HEK293T (cell line): ENCODE data around the gene AP2A2.

ENCODE experiments used
- CTCF ChIA-PET: fragments of 350-600 bp; formaldehyde crosslinking; extraction: SDS; loops from one replicate; lab custom pipeline; 2021; ENCODE audit warnings: antibody characterized with exemption, inconsistent platforms; lab: Yijun Ruan, JAX
- POLR2A ChIA-PET: fragments of 350-600 bp; formaldehyde crosslinking; extraction: SDS; loops from one replicate; lab custom pipeline; 2020; ENCODE audit warnings: antibody characterized with exemption, inconsistent platforms; lab: Yijun Ruan, JAX
- DNase-seq: peaks from one replicate; pipeline ENCODE4 v3.0.0; 2012; ENCODE audit warnings: mixed read lengths; ENCODE audit errors: extremely low spot score
- ARNT ChIP-seq: fragments of 450-650 bp; IDR thresholded peaks from 2 replicates; pipeline ENCODE4 v1.6.1; 2017; ENCODE audit warnings: mild to moderate bottlenecking
- BHLHE40 ChIP-seq: fragments of 450-650 bp; IDR thresholded peaks from 2 replicates; pipeline ENCODE4 v1.6.1; 2016; ENCODE audit warnings: mild to moderate bottlenecking, moderate library complexity, borderline replicate concordance
- CTBP1 ChIP-seq: fragments of 450-650 bp; IDR thresholded peaks from 2 replicates; pipeline ENCODE4 v1.6.1; 2016; ENCODE audit warnings: borderline replicate concordance
- ELF4 ChIP-seq: fragments of 450-650 bp; IDR thresholded peaks from 2 replicates; pipeline ENCODE4 v1.6.1; 2017; ENCODE audit warnings: antibody characterized with exemption
- FOXA1 ChIP-seq: fragments of 450-650 bp; IDR thresholded peaks from 2 replicates; pipeline ENCODE4 v1.6.1; 2016; ENCODE audit warnings: mild to moderate bottlenecking
- FOXK2 ChIP-seq: fragments of 450-650 bp; IDR thresholded peaks from 2 replicates; pipeline ENCODE4 v1.6.1; 2016; ENCODE audit warnings: mild to moderate bottlenecking
- FOXM1 ChIP-seq: fragments of 450-650 bp; IDR thresholded peaks from 2 replicates; pipeline ENCODE4 v1.6.1; 2017; ENCODE audit warnings: mild to moderate bottlenecking, borderline replicate concordance
- HDGF ChIP-seq: fragments of 450-650 bp; IDR thresholded peaks from 2 replicates; pipeline ENCODE4 v1.6.1; 2017; ENCODE audit warnings: antibody characterized with exemption, borderline replicate concordance
- L3MBTL2 ChIP-seq: fragments of 450-650 bp; conservative IDR thresholded peaks from 2 replicates; pipeline ENCODE4 v1.6.1; 2016; ENCODE audit warnings: mild to moderate bottlenecking
- LEF1 ChIP-seq: fragments of 450-650 bp; IDR thresholded peaks from 2 replicates; pipeline ENCODE4 v1.6.1; 2017; ENCODE audit warnings: mild to moderate bottlenecking, borderline replicate concordance
- NFRKB ChIP-seq: fragments of 450-650 bp; IDR thresholded peaks from 2 replicates; pipeline ENCODE4 v1.6.1; 2016; ENCODE audit warnings: mild to moderate bottlenecking, moderate library complexity
- SP1 ChIP-seq: fragments of 450-650 bp; IDR thresholded peaks from 2 replicates; pipeline ENCODE4 v1.6.1; 2017
- SUZ12 ChIP-seq: fragments of 450-650 bp; IDR thresholded peaks from 2 replicates; pipeline ENCODE4 v1.6.1; 2016; ENCODE audit warnings: mild to moderate bottlenecking
- ZNF384 ChIP-seq: fragments of 450-650 bp; IDR thresholded peaks from 2 replicates; pipeline ENCODE4 v1.6.1; 2016
- TF ChIP-seq, protein P1 (sequence below): fragments of 450-650 bp; IDR thresholded peaks from 2 replicates; pipeline ENCODE4 v1.6.1; 2016

AP2A2 gene

DNA sequence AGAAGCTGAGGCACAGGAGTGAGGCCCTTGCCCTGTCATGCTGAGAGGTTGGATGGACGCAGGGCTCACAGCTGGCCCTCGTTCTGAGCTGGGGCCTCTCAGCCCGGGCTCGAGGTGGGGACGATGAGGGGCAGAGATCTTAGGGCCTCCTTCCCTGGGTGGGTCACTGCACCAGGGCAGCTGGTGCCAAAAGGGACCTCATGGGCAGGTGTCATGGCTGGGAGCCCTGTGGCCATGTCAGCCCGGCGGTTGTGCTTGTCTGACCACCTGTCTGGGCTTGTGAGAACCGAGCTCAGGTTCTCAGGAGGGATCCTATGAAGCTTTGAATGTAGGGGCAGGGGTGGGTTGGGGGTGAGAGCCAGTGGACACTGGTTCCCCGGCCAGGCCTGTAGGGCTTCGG lies 112.7 kb downstream of the AP2A2 start:
- ChIA-PET CTCF (no interaction called here), POLR2A (no interaction called here)
- TF ChIP-seq, protein P1, sequence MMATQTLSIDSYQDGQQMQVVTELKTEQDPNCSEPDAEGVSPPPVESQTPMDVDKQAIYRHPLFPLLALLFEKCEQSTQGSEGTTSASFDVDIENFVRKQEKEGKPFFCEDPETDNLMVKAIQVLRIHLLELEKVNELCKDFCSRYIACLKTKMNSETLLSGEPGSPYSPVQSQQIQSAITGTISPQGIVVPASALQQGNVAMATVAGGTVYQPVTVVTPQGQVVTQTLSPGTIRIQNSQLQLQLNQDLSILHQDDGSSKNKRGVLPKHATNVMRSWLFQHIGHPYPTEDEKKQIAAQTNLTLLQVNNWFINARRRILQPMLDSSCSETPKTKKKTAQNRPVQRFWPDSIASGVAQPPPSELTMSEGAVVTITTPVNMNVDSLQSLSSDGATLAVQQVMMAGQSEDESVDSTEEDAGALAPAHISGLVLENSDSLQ: no peak
- TF ChIP-seq SP1 (no peak), LEF1 (no peak), SUZ12 (no peak), BHLHE40 (no peak), FOXK2 (no peak), L3MBTL2 (no peak)
- DNase-seq: no peak

DNA sequence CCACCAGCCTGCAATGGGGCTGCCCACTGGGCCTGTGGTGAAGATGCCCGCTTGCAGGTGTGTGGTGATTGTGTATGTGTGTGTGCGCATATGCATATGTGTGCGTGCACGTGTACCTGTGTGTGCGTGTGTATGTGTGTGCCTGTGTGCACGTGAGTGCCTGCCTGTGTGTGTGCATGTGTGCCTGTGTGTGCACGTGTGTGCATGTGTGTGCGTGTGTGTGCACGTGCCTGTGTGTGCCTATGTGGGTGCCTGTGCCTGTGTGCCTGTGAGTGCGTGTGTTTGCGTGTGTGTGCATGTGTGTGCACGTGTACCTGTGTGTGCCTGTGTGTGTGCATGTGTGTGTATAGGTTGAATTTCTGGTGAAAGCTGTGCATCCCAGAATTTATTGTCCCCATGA lies 113.3 kb downstream of the AP2A2 start:
- CTCF ChIA-PET: no interaction called here
- TF ChIP-seq ZNF384 (no peak), SUZ12 (no peak), FOXK2 (no peak)
- POLR2A ChIA-PET: no interaction called here
- no peak for DNase-seq

GRCh38 chr11:1039481-1040427 lies 114.1 kb downstream of the AP2A2 start:
- no peak for TF ChIP-seq ELF4
- TF ChIP-seq SUZ12: no peak
- no peak for TF ChIP-seq ARNT
- no peak for TF ChIP-seq BHLHE40
- no peak for TF ChIP-seq HDGF
- no peak for TF ChIP-seq CTBP1
- no peak for TF ChIP-seq L3MBTL2
- TF ChIP-seq, protein P1: no peak
- no peak for DNase-seq
- CTCF ChIA-PET: no interaction called here
- POLR2A ChIA-PET: no interaction called here

DNA sequence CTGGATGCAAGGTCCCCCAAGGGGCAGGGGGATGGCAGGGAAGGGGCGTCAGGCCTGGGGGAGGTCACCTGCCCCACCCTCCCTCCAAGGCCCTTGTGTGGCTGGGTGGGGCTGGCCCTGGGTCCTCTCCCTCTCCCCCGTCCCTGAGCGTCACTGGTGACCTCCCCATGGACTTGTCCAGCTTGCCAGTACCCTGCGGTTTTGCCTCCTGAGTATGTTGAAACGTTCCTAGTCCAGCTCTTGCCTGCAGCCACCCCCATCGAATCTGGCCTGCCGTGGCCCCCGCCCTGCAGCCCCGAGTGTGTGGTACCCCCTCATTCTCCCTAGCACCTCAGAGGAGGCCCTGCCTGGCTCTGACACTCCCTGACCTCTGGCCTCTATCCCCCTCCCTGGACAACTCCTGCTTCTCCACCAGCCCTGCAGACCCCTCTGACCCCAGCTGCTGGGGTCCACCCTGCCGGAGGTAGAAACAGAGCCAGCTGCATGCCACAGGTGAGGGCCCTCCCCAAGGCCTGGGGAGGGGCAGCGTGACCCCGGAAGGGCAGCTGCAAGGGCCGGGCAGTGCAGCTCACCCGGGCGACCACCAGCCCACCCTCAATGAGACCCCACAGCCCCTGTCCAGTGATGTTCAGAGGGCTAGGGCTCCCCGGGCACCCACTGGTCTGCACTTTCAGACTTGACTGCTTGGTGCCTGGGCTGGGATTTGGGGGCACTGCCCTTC lies 114.9 kb downstream of the AP2A2 start:
- POLR2A ChIA-PET: no interaction called here
- no peak for DNase-seq
- CTCF ChIA-PET: no interaction called here

GRCh38 chr11:1041149-1041467 lies 115.4 kb downstream of the AP2A2 start:
- ChIA-PET CTCF (interaction anchor here (0.9 kb wide), 1 partner anchor 10 kb away, joined by 3 read pairs; no protein-coding TSS in a partner anchor), POLR2A (no interaction called here)
- DNase-seq: no peak

More for the DNA sequence above, 114.9 kb downstream of the AP2A2 start:
- TF ChIP-seq ELF4 (no peak), CTBP1 (no peak), NFRKB (no peak), ZNF384 (no peak)
- TF ChIP-seq, protein P1: no peak

DNA sequence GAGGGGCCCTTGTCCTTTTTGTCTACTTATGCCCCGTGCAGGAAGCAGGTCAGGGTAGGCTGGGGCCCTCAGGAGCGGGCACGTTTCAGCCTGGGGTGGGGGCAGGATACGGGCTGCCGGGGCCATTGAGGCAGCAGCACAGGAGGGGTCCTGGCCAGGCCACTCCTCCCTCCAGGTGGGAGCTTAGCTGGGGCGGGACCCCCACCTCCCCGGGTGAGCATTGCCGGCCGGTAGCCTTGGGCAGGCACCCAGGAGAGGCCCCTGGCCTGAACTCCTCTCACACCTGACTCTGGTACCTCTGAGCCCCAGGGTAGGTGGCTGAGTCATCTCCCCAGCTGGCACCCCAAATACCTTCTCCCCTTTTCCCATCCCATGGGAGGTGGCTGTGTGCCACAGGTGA lies 115.8 kb downstream of the AP2A2 start:
- POLR2A ChIA-PET: no interaction called here
- TF ChIP-seq FOXK2: no peak
- no peak for TF ChIP-seq NFRKB
- no peak for DNase-seq
- CTCF ChIA-PET: interaction anchor here (0.9 kb wide), 1 partner anchor 9 kb away, joined by 3 read pairs; no protein-coding TSS in a partner anchor

More at GRCh38 chr11:1041149-1041467, 115.4 kb downstream of the AP2A2 start:
- TF ChIP-seq, protein P1: no peak
- no peak for TF ChIP-seq HDGF
- TF ChIP-seq FOXA1: no peak
- TF ChIP-seq ZNF384: no peak
- TF ChIP-seq SUZ12: no peak
- TF ChIP-seq NFRKB: no peak
- TF ChIP-seq BHLHE40: no peak
- no peak for TF ChIP-seq SP1
- no peak for TF ChIP-seq L3MBTL2
- no peak for TF ChIP-seq FOXM1
- no peak for TF ChIP-seq ARNT
